Liver (tissue), 9 donors: Measurements from ENCODE around the gene MUTYH. TPM values are rescaled to one million over a fixed set of nuclear protein-coding genes. Genes with fewer than 3 reads are reported as not detected.

Experiments
- DNase-seq: peaks from one replicate; pipeline ENCODE4 v3.0.0-alpha.2; 2017; ENCODE audit warnings: low spot score
- H3K27ac ChIP-seq, 2 donors: one replicate each; pipeline ENCODE4 v1.7.0; 2013; ENCODE audit warnings: inconsistent platforms in 2 of 2, low read length in 2 of 2, control low read depth in 1 of 2, low read depth in 1 of 2, mild to moderate bottlenecking in 1 of 2
- H3K27me3 ChIP-seq, 4 donors: one replicate each; pipeline versions ENCODE4 v1.6.1 to v1.7.0; 2013; ENCODE audit warnings: low read length in 3 of 4, inconsistent platforms in 1 of 4, mild to moderate bottlenecking in 1 of 4, moderate library complexity in 1 of 4; ENCODE audit not compliant: control insufficient read depth in 4 of 4, insufficient read depth in 4 of 4
- H3K36me3 ChIP-seq, 4 donors: one replicate each; pipeline versions ENCODE4 v1.6.1 to v1.7.0; 2013; ENCODE audit warnings: low read length in 3 of 4, mild to moderate bottlenecking in 3 of 4, low read depth in 1 of 4, moderate library complexity in 1 of 4; ENCODE audit not compliant: control insufficient read depth in 4 of 4, insufficient read depth in 3 of 4
- H3K4me1 ChIP-seq, 4 donors: one replicate each; pipeline versions ENCODE4 v1.6.1 to v1.7.0; 2013; ENCODE audit warnings: low read length in 3 of 4, mild to moderate bottlenecking in 3 of 4, moderate library complexity in 1 of 4; ENCODE audit not compliant: control insufficient read depth in 4 of 4, insufficient read depth in 4 of 4
- H3K4me3 ChIP-seq, 3 donors: one replicate each; pipeline versions ENCODE4 v1.6.1 to v1.7.0; 2013; ENCODE audit warnings: low read length in 3 of 3, control low read depth in 1 of 3, low read depth in 1 of 3, mild to moderate bottlenecking in 1 of 3
- H3K9ac ChIP-seq, 2 donors: one replicate each; pipeline ENCODE4 v1.7.0; 2013; ENCODE audit warnings: low read length in 2 of 2, mild to moderate bottlenecking in 2 of 2, moderate library complexity in 2 of 2, control low read depth in 1 of 2, low read depth in 1 of 2
- H3K9me3 ChIP-seq, 4 donors: one replicate each; pipeline versions ENCODE4 v1.6.1 to v1.7.0; 2013; ENCODE audit warnings: low read length in 3 of 4; ENCODE audit not compliant: control insufficient read depth in 4 of 4
- CTCF ChIP-seq: fragments of 150-350 bp; IDR thresholded peaks from 2 replicates; pipeline ENCODE4 v1.5.1; 2017; ENCODE audit warnings: improper control_type of control experiment, low read depth, low read length; ENCODE audit not compliant: missing input control
- FOXA1 ChIP-seq: IDR thresholded peaks from 2 replicates; pipeline ENCODE4 v1.6.1; 2016; ENCODE audit warnings: antibody characterized with exemption
- FOXA2 ChIP-seq: IDR thresholded peaks from 2 replicates; pipeline ENCODE4 v1.6.1; 2016; ENCODE audit warnings: antibody characterized with exemption
- GABPA ChIP-seq, 2 donors: IDR thresholded peaks in 1 of 2; conservative IDR thresholded peaks in 1 of 2; 2 replicates each; pipeline ENCODE4 v1.6.1; 2016; ENCODE audit warnings: antibody characterized with exemption in 2 of 2, mild to moderate bottlenecking in 1 of 2, moderate library complexity in 1 of 2
- HNF4A ChIP-seq, 2 donors: conservative IDR thresholded peaks; 2 replicates each; pipeline ENCODE4 v1.6.1; 2016; ENCODE audit warnings: antibody characterized with exemption in 2 of 2, mild to moderate bottlenecking in 2 of 2
- HNF4G ChIP-seq: IDR thresholded peaks from 2 replicates; pipeline ENCODE4 v1.6.1; 2016; ENCODE audit warnings: antibody characterized with exemption
- JUND ChIP-seq, 2 donors: IDR thresholded peaks; 2 replicates each; pipeline ENCODE4 v1.6.1; 2016; ENCODE audit warnings: antibody characterized with exemption in 2 of 2
- MAX ChIP-seq: IDR thresholded peaks from 2 replicates; pipeline ENCODE4 v1.6.1; 2016; ENCODE audit warnings: antibody characterized with exemption
- NR2F2 ChIP-seq: IDR thresholded peaks from 2 replicates; pipeline ENCODE4 v1.6.1; 2016; ENCODE audit warnings: antibody characterized with exemption
- RAD21 ChIP-seq, 2 donors: IDR thresholded peaks; 2 replicates each; pipeline ENCODE4 v1.6.1; 2016; ENCODE audit warnings: antibody characterized with exemption in 2 of 2, mild to moderate bottlenecking in 2 of 2
- REST ChIP-seq: IDR thresholded peaks from 2 replicates; pipeline ENCODE4 v1.6.1; 2016; ENCODE audit warnings: antibody characterized with exemption, mild to moderate bottlenecking
- RXRA ChIP-seq, 2 donors: IDR thresholded peaks; 2 replicates each; pipeline ENCODE4 v1.6.1; 2017 to 2018; ENCODE audit warnings: antibody characterized with exemption in 2 of 2, mild to moderate bottlenecking in 1 of 2
- SP1 ChIP-seq: IDR thresholded peaks from 2 replicates; pipeline ENCODE4 v1.6.1; 2018; ENCODE audit warnings: antibody characterized with exemption, mild to moderate bottlenecking
- YY1 ChIP-seq: IDR thresholded peaks from 2 replicates; pipeline ENCODE4 v1.6.1; 2016; ENCODE audit warnings: antibody characterized with exemption, mild to moderate bottlenecking
- ZBTB33 ChIP-seq: IDR thresholded peaks from 2 replicates; pipeline ENCODE4 v1.6.1; 2016; ENCODE audit warnings: antibody characterized with exemption
- WGBS: extraction: QIAGEN DNeasy Blood & Tissue Kit; methylation state at CpG from one replicate; pipeline ENCODE4 v1.1.7; 2013; 5-methylcytosine and 5-hydroxymethylcytosine counted together
- polyA plus RNA-seq, 2 donors: library from polyadenylated mRNA; stranded (reverse) in 1 of 2; unstranded in 1 of 2; fragments of 200-250 nt in 1 of 2; fragments of >200 nt in 1 of 2; fragmentation: Nextera tagmentation in 1 of 2; extraction: Ambion mirVana in 1 of 2; gene quantifications; one replicate each; pipeline versions ENCODE4 v1.2.1 to v1.2.3, GENCODE V29; 2013 to 2015
- total RNA-seq, 2 donors: library from RNA; depleted of rRNA; stranded (reverse); fragments of >200 nt; gene quantifications; one replicate each; pipeline ENCODE4 v1.2.3, GENCODE V29; 2014
- donor health status: healthy.
- donor health status: healthy.
- donor health status: healthy.
- donor health status: healthy.
- donor health status: healthy.

The MUTYH gene
- total and polyA plus RNA-seq, 4 donors: 5.2 to 10.0 (median 8.2) TPM

- Histone ChIP-seq H3K4me3 (no peak overlapping the region), H3K27ac (no peak overlapping the region), H3K4me1 (peaks cover 2 to 12% (median 4%) of the 10 kb centered on the region in 4 donors), H3K27me3 (no peaks in the 10 kb centered on the region), H3K9me3 (no peaks in the 10 kb centered on the region), H3K9ac (no peak overlapping the region), H3K36me3 (no peaks in the 10 kb centered on the region)
- WGBS: 86% methylated on average over 1 of the region's 1 CpG
- DNase-seq: no peak
- no peak for TF ChIP-seq JUND (IDR thresholded peaks at IDR 0.05)
- TF ChIP-seq RXRA (IDR thresholded peaks at IDR 0.05): no peak
- TF ChIP-seq FOXA2: no peak
- TF ChIP-seq HNF4A (conservative IDR thresholded peaks at IDR 0.05): no peak
- TF ChIP-seq REST: no peak
- no peak for TF ChIP-seq GABPA (IDR thresholded peaks at IDR 0.05 in 1 of 2, conservative IDR thresholded peaks at IDR 0.05 in 1 of 2)
- TF ChIP-seq NR2F2: no peak
- no peak for TF ChIP-seq ZBTB33
- TF ChIP-seq YY1: no peak
- TF ChIP-seq FOXA1: no peak
- TF ChIP-seq SP1: no peak
- TF ChIP-seq CTCF: no peak
- no peak for TF ChIP-seq HNF4G
These were observed 40.9 kb downstream of the MUTYH start for GRCh38 chr1:45299296-45299695.

- WGBS: 72% methylated on average over 8 of the region's 8 CpGs
- Histone ChIP-seq H3K4me1 (peaks cover 2 to 5% (median 4%) of the 10 kb centered on the region in 4 donors), H3K9ac (no peak overlapping the region), H3K4me3 (no peak overlapping the region), H3K27ac (no peak overlapping the region), H3K27me3 (no peaks in the 10 kb centered on the region), H3K9me3 (no peaks in the 10 kb centered on the region), H3K36me3 (no peaks in the 10 kb centered on the region)
- no peak for DNase-seq
- TF ChIP-seq RAD21 (IDR thresholded peaks at IDR 0.05) (peak in 1 of 2 donors; percentile 50), ZBTB33 (no peak), RXRA (IDR thresholded peaks at IDR 0.05) (peak; percentile 70 to 85), REST (no peak), HNF4A (conservative IDR thresholded peaks at IDR 0.05) (peak; percentile 66 to 76), JUND (IDR thresholded peaks at IDR 0.05) (peak in 1 of 2 donors; percentile 9), SP1 (peak; percentile 57), MAX (no peak), FOXA2 (peak; percentile 34)
These were observed 42.4 kb downstream of the MUTYH start for GRCh38 chr1:45297666-45298356.
